Measurements from ENCODE around the gene IRX4.

The IRX4 gene

DNA sequence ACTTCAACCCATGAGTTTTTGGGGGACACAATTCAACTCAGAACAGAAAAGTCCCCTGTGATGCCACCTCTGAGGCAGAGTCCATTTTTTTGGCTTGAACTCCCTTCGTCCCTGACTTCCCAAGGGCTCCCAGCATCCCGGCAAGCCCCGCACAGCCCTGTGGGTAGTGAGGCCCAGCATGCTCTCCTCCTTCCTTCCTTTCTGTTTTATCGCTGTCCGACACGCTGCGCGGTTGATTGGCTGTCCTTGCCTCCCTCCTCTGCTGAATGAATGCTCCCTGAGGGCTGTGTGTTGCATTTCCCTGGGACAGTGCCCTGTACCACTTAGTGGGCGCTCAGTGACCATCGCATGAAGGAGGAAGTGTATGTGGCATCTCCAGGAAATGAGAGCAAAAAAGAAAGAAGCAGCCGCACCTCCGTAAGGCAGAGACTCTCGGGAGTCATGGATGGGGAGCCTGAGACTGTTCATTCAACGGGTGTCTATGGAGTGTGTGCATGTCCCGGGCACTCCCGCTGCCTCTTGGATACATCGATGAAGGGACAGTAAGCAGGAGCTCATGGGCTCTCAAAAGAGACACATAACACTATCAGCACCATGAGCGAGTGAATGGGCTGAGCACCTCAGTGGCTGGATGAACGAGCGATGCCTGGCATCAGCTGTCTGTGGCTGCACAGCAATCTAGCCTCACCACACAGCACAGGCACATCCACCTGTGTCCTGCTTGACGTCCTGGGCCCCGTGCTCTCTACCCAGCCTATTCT is 10.1 kb upstream of the IRX4 start:
- DNase-seq (ENCODE audit: low read depth in 2 of 3, low spot score in 1 of 3): no peak

- DNase-seq (ENCODE audit: low read depth in 2 of 3, low spot score in 1 of 3): no peak
These were observed 9.5 kb upstream of the IRX4 start for GRCh38 chr5:1892211-1892610.

- DNase-seq (ENCODE audit: low read depth in 2 of 3, low spot score in 1 of 3): no peak
These were observed 8.7 kb upstream of the IRX4 start for GRCh38 chr5:1891391-1891790.

GRCh38 chr5:1890296-1890695 is 7.6 kb upstream of the IRX4 start:
- DNase-seq (ENCODE audit: low read depth in 2 of 3, low spot score in 1 of 3): no peak

DNA sequence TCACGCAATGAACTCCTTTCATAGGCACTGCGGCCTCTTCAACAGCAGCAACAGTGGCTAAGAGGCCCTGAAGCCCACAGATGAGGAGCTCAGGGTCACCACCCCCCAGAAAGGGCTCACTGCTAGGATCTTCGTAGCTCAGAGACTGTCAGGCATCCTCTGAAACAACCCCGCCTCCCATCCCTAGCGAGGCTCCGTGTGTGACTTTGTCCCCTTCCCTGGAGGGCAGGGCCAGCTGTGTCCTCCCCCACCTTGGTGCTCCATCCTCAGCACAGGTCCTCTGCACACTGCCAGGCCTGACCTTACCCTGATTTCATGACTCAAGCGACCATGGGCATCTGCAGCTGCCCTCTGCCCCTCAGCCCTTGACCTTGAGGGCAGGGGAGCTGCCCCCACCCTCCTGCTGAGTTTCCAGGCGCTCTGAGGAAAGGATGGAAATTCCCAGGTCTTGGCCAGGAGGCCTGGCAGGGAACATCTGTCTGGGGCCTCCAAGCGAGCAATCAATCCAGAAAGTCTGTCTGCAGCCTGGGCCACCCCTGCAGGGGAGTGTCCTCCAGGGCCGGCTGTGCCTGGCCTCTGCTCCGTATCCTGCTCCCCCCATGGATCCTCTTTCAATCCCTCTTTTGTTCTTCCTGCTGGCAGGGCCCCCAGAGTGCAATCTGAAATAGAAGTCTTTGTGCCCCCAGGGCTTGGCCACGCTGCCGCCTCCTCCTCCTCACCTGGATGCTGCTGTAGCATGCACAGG is 6.8 kb upstream of the IRX4 start:
- DNase-seq (ENCODE audit: low read depth in 2 of 3, low spot score in 1 of 3): no peak

GRCh38 chr5:1888541-1889251 is 6.0 kb upstream of the IRX4 start:
- no peak for DNase-seq (ENCODE audit: low read depth in 2 of 3, low spot score in 1 of 3)

GRCh38 chr5:1887588-1888360 is 5.0 kb upstream of the IRX4 start:
- no peak for DNase-seq (ENCODE audit: low read depth in 2 of 3, low spot score in 1 of 3)

DNA sequence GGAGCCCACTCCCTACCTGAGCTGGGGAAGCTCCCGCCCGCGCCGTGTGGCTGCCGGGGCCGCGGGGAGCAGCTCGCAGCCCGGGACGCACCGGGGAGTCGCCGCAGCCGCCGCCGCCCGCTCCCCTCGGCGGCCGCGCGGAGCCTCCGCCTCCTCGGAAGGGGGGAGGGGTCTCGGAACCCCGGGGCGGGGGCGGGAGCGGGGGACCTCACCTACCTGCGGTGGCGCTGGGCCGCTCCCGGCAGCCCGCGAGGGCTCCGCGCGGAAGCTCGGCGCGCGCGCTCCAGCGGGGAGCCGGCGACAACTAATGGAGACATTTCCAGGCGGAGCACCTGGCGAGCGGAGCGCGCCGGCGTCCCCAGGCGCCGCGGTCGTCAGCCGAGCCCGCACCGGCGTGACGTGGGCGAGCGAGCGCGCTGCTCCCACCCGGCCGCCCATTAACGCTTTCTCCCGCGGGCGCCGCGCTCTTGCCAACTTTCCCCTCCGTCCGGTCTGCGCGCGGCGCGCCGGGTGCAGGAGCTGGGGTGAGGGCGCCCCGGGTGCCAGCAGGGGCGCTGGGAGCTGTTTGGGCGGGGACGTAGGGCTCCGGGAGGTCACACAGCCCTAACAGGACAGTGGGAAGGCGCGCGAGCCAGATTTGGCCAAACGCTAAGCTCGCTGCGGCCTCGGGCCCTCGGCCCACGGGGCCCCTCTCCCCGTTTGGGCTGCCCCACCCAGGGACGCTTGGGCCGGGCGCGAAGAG is 4.3 kb upstream of the IRX4 start:
- no peak for DNase-seq (ENCODE audit: low read depth in 2 of 3, low spot score in 1 of 3)

DNA sequence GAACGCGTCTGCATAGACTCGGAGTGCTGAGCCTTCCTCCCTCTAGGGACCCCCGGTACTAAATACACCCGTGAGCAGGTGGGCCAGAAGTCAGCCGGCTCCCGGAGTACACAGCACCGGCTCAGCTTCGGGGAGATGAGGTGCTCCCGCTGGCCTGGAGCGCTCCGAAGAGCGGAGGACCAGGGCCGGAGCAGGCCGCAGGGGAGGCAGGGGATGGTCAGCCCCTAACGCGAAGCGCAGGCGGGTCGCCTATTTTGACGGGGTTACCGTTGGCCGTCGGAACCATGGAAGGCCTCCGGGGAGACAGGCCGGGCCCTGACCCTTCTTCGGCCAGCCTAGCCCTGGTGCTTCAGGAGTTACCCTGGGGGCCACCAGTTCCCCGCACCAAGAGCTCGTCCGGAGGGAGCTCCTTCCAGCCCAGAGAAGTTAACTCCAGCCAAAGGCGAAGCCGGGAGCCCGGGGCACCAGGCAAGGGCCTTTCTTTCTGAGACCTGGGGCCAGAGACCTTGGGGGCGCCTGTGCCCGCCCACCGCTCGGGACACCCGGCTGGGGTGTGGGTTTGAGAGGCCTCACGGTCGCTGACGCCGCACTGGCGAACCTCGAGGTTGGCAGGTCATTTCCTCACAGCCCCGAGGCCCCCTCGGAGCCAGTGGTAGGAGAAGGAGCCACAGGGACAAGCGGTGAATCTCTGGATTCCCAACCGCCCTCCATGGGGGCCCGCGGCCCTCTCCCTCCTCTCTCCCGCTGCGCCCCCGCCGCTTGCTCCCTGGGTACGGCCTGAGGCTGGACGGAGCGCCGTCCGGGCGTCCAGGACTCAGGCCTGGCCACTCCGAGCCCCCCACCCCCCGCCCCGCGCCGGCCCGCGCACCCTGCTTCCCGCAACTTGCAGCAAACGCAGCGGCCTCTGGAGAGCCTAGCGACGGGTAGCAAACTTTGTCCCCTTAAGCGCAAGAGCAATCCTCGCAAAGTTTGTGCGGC is 3.4 kb upstream of the IRX4 start:
- DNase-seq (ENCODE audit: low read depth in 2 of 3, low spot score in 1 of 3): no peak

- no peak for DNase-seq (ENCODE audit: low read depth in 2 of 3, low spot score in 1 of 3)
These were observed 2.7 kb upstream of the IRX4 start for GRCh38 chr5:1885404-1885755.

GRCh38 chr5:1884678-1885403 is 2.1 kb upstream of the IRX4 start:
- DNase-seq (ENCODE audit: low read depth in 2 of 3, low spot score in 1 of 3): no peak

DNA sequence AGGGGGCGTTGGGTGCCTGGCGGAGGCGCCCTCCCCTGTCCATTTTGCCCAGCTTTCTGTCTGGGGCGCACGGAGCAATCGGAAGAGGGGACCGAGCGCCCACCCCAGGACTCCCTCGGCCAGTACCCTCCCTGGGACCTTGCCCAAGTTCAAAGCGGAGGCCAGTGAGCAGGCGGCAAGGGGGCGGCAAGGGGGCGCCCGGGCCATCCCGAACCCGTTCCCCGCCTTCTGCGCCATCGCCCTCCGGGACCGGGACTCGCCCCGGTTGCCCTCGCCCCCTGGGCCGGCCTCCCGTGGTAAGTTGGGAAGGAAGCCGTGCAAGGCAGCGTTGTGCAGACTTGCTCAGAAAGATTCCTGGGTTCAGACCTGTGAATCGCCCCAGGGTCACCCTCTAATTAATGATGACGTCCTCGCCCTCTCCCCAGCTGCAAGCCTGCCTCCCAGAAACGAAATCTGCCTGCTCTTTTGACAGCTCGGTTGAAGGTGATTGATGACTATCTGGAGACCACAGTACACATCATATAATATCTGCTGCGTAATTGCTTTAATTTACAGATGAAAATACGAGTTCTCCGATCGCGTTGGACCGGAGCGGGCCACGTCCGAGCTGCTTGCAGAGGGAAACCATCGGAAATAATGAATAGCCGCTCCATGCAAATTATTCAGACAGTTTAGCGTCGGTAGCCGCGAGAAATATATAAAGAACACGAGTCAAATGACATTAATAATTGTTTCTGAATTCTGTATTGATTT is 1.4 kb upstream of the IRX4 start:
- no peak for DNase-seq (ENCODE audit: low read depth in 2 of 3, low spot score in 1 of 3)

- DNase-seq (ENCODE audit: low read depth in 2 of 3, low spot score in 1 of 3): no peak
These were observed 597 bp upstream of the IRX4 start for GRCh38 chr5:1883120-1883924.

DNA sequence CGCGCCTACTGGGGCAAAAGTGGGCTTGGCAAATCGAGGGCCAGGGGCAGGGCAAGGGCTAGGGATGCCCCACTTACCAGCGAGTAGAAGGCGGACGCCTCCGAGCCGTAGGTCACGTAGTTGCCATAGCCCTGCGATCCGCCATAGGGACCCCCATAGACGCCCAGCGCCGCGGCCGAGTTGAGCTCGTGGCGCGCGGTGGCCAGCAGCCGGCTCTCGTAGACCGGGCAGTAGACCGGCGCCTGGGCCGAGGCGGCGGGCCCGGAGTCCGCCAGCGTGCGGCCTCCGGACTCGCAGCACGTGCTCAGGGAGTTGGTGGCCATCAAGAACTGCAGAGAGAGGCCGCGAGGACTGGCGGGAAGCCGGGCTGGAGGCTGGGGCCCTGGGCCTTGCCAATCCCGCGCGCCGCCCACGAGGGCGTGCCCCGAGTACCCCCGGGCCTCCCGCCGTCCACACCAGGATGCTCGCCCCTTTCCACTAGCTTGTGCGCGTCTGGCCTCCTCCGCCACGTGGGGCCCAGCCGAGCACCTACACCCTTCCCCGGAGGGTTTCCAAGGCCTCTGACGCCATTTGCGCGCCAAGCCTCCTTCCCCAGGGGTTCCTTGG is 891 bp downstream of the IRX4 start:
- no peak for DNase-seq (ENCODE audit: low read depth in 2 of 3, low spot score in 1 of 3)

DNA sequence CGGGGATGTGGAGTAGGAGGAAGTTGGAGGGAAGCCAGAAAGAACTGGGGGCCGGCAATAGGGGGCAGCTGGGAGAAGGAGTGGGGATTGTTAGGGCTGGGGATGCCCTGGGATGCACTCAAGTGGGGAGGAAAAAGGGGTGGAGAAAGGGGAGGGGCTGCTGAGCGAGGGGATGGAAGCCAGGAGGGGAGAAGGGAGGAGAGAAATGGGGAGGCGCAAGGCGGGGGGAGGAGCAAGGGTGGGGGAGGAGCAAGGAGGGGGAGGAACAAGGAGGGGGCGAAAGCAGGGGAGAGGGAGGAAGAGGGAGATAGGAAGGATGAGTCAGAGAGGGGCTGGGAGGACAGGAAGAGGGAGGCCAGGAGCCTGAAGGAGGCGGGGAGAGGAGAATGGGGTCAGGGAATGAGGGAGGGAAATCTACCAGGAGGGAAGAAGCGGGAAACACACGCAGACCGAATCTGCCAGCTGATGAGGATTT is 1.6 kb downstream of the IRX4 start:
- DNase-seq (ENCODE audit: low read depth in 2 of 3, low spot score in 1 of 3): no peak

DNA sequence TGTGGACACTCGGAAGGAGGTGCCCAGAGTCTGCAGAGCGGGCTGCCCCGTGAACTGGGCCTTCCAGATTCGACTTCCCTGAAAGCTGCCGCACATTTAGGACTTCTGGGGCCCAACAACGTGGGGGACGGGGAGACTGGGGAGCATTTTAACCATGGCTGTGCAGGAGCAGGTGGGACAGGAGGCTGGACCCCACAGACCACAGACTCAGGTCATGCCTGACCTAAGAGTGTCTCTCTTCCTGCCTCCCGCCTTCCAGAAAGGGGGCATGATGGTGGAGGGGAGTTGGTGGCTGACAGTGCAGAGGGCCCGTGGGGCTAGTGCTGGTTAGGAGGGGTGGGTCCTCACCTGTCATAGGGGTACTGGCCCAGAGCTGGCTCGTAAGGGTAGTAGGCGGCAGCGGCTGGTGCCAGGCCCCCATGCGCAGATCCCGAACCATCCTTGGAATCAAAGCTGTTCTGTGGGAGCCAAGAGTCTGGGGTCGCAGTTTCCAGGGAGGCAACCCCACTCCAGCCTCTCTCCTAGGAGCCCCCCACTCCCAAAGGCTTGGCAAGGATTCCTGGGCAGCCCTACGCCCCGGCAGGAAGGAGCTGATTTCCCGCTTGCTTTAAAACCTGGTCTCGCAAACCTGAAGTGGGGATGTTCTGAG is 2.2 kb downstream of the IRX4 start:
- no peak for DNase-seq (ENCODE audit: low read depth in 2 of 3, low spot score in 1 of 3)
